GM23338 (cell line): Measurements from ENCODE around the gene SH3PXD2B. TPM values are rescaled to one million over a fixed set of nuclear protein-coding genes. Genes with fewer than 3 reads are reported as not detected.

Experiments used
- ATAC-seq: fragments of 200-7000 bp; cut with Tn5 transposase; 3 replicates; pipeline ENCODE4 v1.9.1; 2020
- DNase-seq: peaks from one replicate; pipeline ENCODE4 v3.0.0-alpha.2; 2015; ENCODE audit warnings: low spot score
- H2AFZ ChIP-seq: fragments of 200-600 bp; sonication (generic); 2 replicates; pipeline ENCODE4 v1.8.0; 2016; ENCODE audit warnings: antibody characterized with exemption, mild to moderate bottlenecking, moderate library complexity
- H3F3A ChIP-seq: fragments of 200-600 bp; sonication (generic); replicated peaks from 2 replicates; pipeline ENCODE4 v1.8.0; 2017; ENCODE audit warnings: antibody characterized with exemption, mixed run types, low read depth
- H3K27ac ChIP-seq: fragments of 200-600 bp; sonication (generic); 2 replicates; pipeline ENCODE4 v1.6.1; 2016; ENCODE audit warnings: low read depth
- H3K27me3 ChIP-seq: fragments of 200-600 bp; sonication (generic); 2 replicates; pipeline ENCODE4 v1.8.0; 2016; ENCODE audit warnings: mild to moderate bottlenecking, mixed run types, moderate library complexity; ENCODE audit not compliant: insufficient read depth
- H3K36me3 ChIP-seq: fragments of 200-600 bp; sonication (generic); 2 replicates; pipeline ENCODE4 v1.8.0; 2016; ENCODE audit warnings: mild to moderate bottlenecking; ENCODE audit not compliant: insufficient read depth
- H3K4me1 ChIP-seq: fragments of 200-600 bp; sonication (generic); 2 replicates; pipeline ENCODE4 v1.8.0; 2016; ENCODE audit warnings: mild to moderate bottlenecking, moderate library complexity; ENCODE audit not compliant: insufficient read depth
- H3K4me2 ChIP-seq: fragments of 200-600 bp; sonication (generic); 2 replicates; pipeline ENCODE4 v1.7.1; 2017; ENCODE audit warnings: mixed run types
- H3K4me3 ChIP-seq: fragments of 200-600 bp; sonication (generic); 2 replicates; pipeline ENCODE4 v1.6.1; 2016; ENCODE audit warnings: mixed run types
- H3K79me2 ChIP-seq: fragments of 200-600 bp; sonication (generic); replicated peaks from 2 replicates; pipeline ENCODE4 v1.8.0; 2017; ENCODE audit warnings: mild to moderate bottlenecking; ENCODE audit not compliant: insufficient read depth
- H3K9me2 ChIP-seq: fragments of 200-600 bp; sonication (generic); 2 replicates; pipeline ENCODE4 v1.8.0; 2017; ENCODE audit not compliant: insufficient read depth
- H4K20me1 ChIP-seq: fragments of 200-600 bp; sonication (generic); replicated peaks from 2 replicates; pipeline ENCODE4 v1.8.0; 2017; ENCODE audit warnings: mild to moderate bottlenecking; ENCODE audit not compliant: insufficient read depth
- H3K27ac Mint-ChIP-seq: 2 replicates; pipeline ENCODE4 v1.8.0; 2020; ENCODE audit warnings: inconsistent platforms, mild to moderate bottlenecking, moderate library complexity, mixed read lengths
- H3K27me3 Mint-ChIP-seq: 3 replicates; pipeline ENCODE4 v1.8.0; 2022; ENCODE audit warnings: low read depth, mild to moderate bottlenecking, moderate library complexity, mixed read lengths, inconsistent platforms; ENCODE audit not compliant: insufficient read depth, poor library complexity
- H3K36me3 Mint-ChIP-seq: 3 replicates; pipeline ENCODE4 v1.8.0; 2021; ENCODE audit warnings: low read depth, mild to moderate bottlenecking, inconsistent platforms, moderate library complexity, mixed read lengths
- H3K4me1 Mint-ChIP-seq: 3 replicates; pipeline ENCODE4 v1.8.0; 2020; ENCODE audit warnings: mild to moderate bottlenecking, inconsistent platforms, mixed read lengths
- H3K4me3 Mint-ChIP-seq: 3 replicates; pipeline ENCODE4 v1.8.0; 2021; ENCODE audit warnings: moderate library complexity, mild to moderate bottlenecking, inconsistent platforms, mixed read lengths
- H3K9me3 Mint-ChIP-seq: 3 replicates; pipeline ENCODE4 v1.8.0; 2020; ENCODE audit warnings: moderate library complexity, mild to moderate bottlenecking, inconsistent platforms, mixed read lengths
- CREB1 ChIP-seq: fragments of 250-450 bp; sonication (Bioruptor Pico); IDR thresholded peaks from 2 replicates; pipeline ENCODE4 v1.5.0; 2020; ENCODE audit warnings: low read depth, mild to moderate bottlenecking, moderate library complexity
- EZH2 ChIP-seq: fragments of 200-600 bp; sonication (generic); IDR thresholded peaks from one replicate; pipeline ENCODE4 v1.8.0; 2017; ENCODE audit warnings: antibody characterized with exemption, mild to moderate bottlenecking, low read depth; ENCODE audit not compliant: unreplicated experiment
- NANOG ChIP-seq: IDR thresholded peaks from 2 replicates; pipeline ENCODE4 v1.6.1; 2016; ENCODE audit warnings: antibody characterized with exemption, borderline replicate concordance
- POLR2AphosphoS5 ChIP-seq: IDR thresholded peaks from 2 replicates; pipeline ENCODE4 v1.6.1; 2016; ENCODE audit warnings: antibody characterized with exemption, low read depth
- polyA plus RNA-seq: library from polyadenylated mRNA; unstranded; fragments of >200 nt; fragmentation: Nextera tagmentation; extraction: Ambion mirVana; gene quantifications from 2 replicates; pipeline ENCODE4 v1.2.1, GENCODE V29; 2016
- total RNA-seq: library from RNA; depleted of rRNA; stranded (reverse); fragments of >200 nt; shearing (Covaris generic); gene quantifications from 2 replicates; pipeline ENCODE4 v1.2.3, GENCODE V29; 2014
- TF ChIP-seq, protein P1 (sequence below), 2 experiments: fragments of 200-600 bp in 1 of 2; sonication (generic) in 1 of 2; conservative IDR thresholded peaks; 2 replicates each; pipeline versions ENCODE4 v1.5.1 to v1.6.1; 2016 to 2017; ENCODE audit warnings: antibody characterized with exemption in 2 of 2, low read depth in 2 of 2, mild to moderate bottlenecking in 2 of 2, moderate library complexity in 1 of 2
- TF ChIP-seq, protein P2 (sequence below): IDR thresholded peaks from one replicate; pipeline ENCODE4 v1.6.1; 2018; ENCODE audit warnings: antibody characterized with exemption; ENCODE audit not compliant: unreplicated experiment
- TF ChIP-seq, protein P3 (sequence below): IDR thresholded peaks from 2 replicates; pipeline ENCODE4 v1.6.1; 2016; ENCODE audit warnings: antibody characterized with exemption

Gene SH3PXD2B
- total and polyA plus RNA-seq, 2 experiments from 2014 or later, result 40.2 to 52.5 TPM

DNA sequence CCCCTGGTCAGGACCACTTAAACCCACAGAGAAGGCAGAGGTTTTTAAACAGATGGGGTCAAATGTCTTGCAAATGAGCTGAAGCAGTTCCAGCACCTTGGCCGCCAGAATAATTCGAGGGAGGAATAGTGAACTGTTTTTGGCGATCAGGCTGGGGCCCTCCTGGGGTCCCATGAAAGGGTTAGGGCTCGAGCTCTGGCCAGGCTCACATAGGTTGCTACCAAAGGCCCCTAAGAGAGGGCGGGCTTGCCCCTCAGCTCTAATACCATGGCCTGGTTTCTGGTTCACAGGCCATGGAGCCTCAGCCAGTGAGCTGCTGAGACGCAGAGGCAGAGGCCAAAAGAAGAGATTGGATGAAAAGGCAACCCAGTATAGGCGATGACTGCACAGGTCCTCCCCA, 96.0 kb downstream of the SH3PXD2B start:
- TF ChIP-seq, protein P1, sequence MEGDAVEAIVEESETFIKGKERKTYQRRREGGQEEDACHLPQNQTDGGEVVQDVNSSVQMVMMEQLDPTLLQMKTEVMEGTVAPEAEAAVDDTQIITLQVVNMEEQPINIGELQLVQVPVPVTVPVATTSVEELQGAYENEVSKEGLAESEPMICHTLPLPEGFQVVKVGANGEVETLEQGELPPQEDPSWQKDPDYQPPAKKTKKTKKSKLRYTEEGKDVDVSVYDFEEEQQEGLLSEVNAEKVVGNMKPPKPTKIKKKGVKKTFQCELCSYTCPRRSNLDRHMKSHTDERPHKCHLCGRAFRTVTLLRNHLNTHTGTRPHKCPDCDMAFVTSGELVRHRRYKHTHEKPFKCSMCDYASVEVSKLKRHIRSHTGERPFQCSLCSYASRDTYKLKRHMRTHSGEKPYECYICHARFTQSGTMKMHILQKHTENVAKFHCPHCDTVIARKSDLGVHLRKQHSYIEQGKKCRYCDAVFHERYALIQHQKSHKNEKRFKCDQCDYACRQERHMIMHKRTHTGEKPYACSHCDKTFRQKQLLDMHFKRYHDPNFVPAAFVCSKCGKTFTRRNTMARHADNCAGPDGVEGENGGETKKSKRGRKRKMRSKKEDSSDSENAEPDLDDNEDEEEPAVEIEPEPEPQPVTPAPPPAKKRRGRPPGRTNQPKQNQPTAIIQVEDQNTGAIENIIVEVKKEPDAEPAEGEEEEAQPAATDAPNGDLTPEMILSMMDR (conservative IDR thresholded peaks at IDR 0.05; ENCODE audit: low read depth in 2 of 2), result no peak
- TF ChIP-seq POLR2AphosphoS5 (no peak), CREB1 (CRISPR knock-in tag) (no peak), EZH2 (no peak)
- TF ChIP-seq, protein P2, sequence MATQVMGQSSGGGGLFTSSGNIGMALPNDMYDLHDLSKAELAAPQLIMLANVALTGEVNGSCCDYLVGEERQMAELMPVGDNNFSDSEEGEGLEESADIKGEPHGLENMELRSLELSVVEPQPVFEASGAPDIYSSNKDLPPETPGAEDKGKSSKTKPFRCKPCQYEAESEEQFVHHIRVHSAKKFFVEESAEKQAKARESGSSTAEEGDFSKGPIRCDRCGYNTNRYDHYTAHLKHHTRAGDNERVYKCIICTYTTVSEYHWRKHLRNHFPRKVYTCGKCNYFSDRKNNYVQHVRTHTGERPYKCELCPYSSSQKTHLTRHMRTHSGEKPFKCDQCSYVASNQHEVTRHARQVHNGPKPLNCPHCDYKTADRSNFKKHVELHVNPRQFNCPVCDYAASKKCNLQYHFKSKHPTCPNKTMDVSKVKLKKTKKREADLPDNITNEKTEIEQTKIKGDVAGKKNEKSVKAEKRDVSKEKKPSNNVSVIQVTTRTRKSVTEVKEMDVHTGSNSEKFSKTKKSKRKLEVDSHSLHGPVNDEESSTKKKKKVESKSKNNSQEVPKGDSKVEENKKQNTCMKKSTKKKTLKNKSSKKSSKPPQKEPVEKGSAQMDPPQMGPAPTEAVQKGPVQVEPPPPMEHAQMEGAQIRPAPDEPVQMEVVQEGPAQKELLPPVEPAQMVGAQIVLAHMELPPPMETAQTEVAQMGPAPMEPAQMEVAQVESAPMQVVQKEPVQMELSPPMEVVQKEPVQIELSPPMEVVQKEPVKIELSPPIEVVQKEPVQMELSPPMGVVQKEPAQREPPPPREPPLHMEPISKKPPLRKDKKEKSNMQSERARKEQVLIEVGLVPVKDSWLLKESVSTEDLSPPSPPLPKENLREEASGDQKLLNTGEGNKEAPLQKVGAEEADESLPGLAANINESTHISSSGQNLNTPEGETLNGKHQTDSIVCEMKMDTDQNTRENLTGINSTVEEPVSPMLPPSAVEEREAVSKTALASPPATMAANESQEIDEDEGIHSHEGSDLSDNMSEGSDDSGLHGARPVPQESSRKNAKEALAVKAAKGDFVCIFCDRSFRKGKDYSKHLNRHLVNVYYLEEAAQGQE, result no peak
- H4K20me1 ChIP-seq, result 0 out of 2 replicates have a peak, but pooled peaks cover 3% of the 10 kb centered on the region
- Mint-ChIP-seq H3K36me3 (peaks cover 72% of the 10 kb centered on the region), H3K4me3 (no peak overlapping the region), H3K27me3 (peaks cover 3% of the 10 kb centered on the region), H3K27ac (peak overlapping the region; percentile 17; the same call in 1 of the 2 replicates), H3K9me3 (no peaks in the 10 kb centered on the region), H3K4me1 (0 out of 3 replicates have a peak, but pooled peaks cover 5% of the 10 kb centered on the region)
- H3F3A ChIP-seq, result no peaks in the 10 kb centered on the region
- ATAC-seq, result peak; percentile 53; the same call in 2 of the 3 replicates
- H3K27me3 ChIP-seq, result no peaks in the 10 kb centered on the region
- DNase-seq, result no peak
- H3K79me2 ChIP-seq, result no peaks in the 10 kb centered on the region
- no peak overlapping the region for H3K27ac ChIP-seq
- H3K36me3 ChIP-seq, result peaks cover 45% of the 10 kb centered on the region
- H3K9me2 ChIP-seq, result 0 out of 2 replicates have a peak, but pooled peaks cover 4% of the 10 kb centered on the region
- no peak overlapping the region for H3K4me2 ChIP-seq
- H2AFZ ChIP-seq, result no peak overlapping the region
- H3K4me3 ChIP-seq, result no peak overlapping the region
- H3K4me1 ChIP-seq, result no peaks in the 10 kb centered on the region

DNA sequence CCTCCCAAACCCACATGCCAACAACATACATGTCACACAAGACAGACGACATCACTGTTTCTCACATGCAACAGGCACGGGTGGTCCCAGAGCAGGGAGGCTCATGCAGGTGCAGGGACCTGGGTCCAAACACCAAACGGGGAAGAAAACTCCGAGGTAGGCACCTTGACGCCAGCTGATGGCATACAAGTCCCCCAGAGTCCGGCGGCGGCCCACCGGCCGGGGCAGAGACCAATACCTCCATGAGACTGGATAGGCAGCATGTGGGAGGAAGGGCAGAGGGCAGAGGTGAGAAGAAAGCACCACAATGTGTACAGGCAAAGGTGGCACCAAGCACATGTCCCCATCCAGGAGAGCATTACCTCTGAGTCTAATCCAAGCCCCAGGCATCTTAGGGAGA, 97.8 kb downstream of the SH3PXD2B start:
- no peak overlapping the region for H3K27ac Mint-ChIP-seq
- H2AFZ ChIP-seq, result no peak overlapping the region
- peaks cover 3% of the 10 kb centered on the region for H3K27me3 Mint-ChIP-seq
- no peaks in the 10 kb centered on the region for H3K9me2 ChIP-seq
- no peak for DNase-seq
- H3K4me1 Mint-ChIP-seq, result 0 out of 3 replicates have a peak, but pooled peaks cover 3% of the 10 kb centered on the region
- no peaks in the 10 kb centered on the region for H3F3A ChIP-seq
- no peaks in the 10 kb centered on the region for H3K9me3 Mint-ChIP-seq
- H3K36me3 Mint-ChIP-seq, result peaks cover 68% of the 10 kb centered on the region
- no peak overlapping the region for H3K4me2 ChIP-seq
- ATAC-seq, result no peak
- no peak overlapping the region for H3K4me3 Mint-ChIP-seq
- peaks cover 41% of the 10 kb centered on the region for H3K36me3 ChIP-seq
- H4K20me1 ChIP-seq, result peaks cover 3% of the 10 kb centered on the region; the same call in 1 of the 2 replicates
- H3K27ac ChIP-seq, result no peak overlapping the region
- no peaks in the 10 kb centered on the region for H3K79me2 ChIP-seq
- H3K4me3 ChIP-seq, result no peak overlapping the region
- H3K27me3 ChIP-seq, result no peaks in the 10 kb centered on the region
- no peaks in the 10 kb centered on the region for H3K4me1 ChIP-seq
- no peak for TF ChIP-seq CREB1 (CRISPR knock-in tag)
- no peak for TF ChIP-seq NANOG
- TF ChIP-seq, protein P3, sequence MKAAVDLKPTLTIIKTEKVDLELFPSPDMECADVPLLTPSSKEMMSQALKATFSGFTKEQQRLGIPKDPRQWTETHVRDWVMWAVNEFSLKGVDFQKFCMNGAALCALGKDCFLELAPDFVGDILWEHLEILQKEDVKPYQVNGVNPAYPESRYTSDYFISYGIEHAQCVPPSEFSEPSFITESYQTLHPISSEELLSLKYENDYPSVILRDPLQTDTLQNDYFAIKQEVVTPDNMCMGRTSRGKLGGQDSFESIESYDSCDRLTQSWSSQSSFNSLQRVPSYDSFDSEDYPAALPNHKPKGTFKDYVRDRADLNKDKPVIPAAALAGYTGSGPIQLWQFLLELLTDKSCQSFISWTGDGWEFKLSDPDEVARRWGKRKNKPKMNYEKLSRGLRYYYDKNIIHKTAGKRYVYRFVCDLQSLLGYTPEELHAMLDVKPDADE, result no peak
- TF ChIP-seq EZH2, result no peak
- TF ChIP-seq, protein P1 (conservative IDR thresholded peaks at IDR 0.05; ENCODE audit: low read depth in 2 of 2), result no peak
